ENCODE data around the gene SHROOM1. TPM values are rescaled to one million over a fixed set of nuclear protein-coding genes. Genes with fewer than 3 reads are reported as not detected.

The SHROOM1 gene
- total and polyA plus RNA-seq, 9 of the 15 experiments (the other 6 are each of a cell fraction or from before 2014, with no cell fraction given) = 0.44 to 26.5 (median 11.9) TPM

DNA sequence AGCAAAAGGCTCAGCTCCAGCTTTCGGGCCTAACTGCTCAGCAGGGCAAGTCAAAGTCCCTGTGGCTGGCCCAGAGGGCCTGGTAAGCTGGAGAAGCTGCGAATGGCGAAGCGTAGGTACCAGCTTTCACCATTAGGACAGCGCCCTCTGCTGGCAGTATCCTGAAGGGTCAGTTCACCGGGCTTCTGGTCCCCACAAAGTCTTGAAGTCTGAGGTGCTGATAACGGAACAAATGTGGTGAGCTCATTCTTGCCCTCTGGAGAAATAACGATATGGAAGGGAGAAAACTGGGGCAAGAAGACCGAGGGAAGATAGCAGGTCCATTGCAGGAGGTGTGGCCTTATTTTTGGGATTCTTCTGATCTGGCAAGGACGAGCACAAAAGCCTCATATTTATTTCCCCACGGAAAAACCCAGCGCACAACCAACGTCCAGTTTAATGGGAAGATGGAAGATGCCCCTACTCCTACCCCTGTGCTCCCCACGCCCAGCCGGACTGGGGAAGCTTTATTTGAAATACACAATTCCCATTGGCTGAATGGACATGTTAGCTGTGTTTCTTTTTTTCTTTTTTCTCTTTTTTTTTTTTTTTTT is 10.2 kb downstream of the SHROOM1 start (continued):
- TF ChIP-seq CBX3 (IDR thresholded peaks at IDR 0.05; ENCODE audit: borderline replicate concordance in 1 of 2, low read length in 2 of 2) (peak in 1 of 2 experiments; percentile 67; a peak in 1 of 3 replicates), BRCA1 (IDR thresholded peaks at IDR 0.05) (no peak), BRCA1 (CRISPR knock-in tag; IDR thresholded peaks at IDR 0.05) (no peak), CTBP1 (IDR thresholded peaks at IDR 0.05; ENCODE audit: borderline replicate concordance) (peak; percentile 76; the same call in 1 of the 2 replicates), MAZ (CRISPR knock-in tag; conservative IDR thresholded peaks at IDR 0.05 in 1 of 2, IDR thresholded peaks at IDR 0.05 in 1 of 2) (peak; percentile 55 to 73; a peak in 3 of 4 replicates), CREBBP (IDR thresholded peaks at IDR 0.05; ENCODE audit: low read depth, low read length) (no peak), KAT7 (CRISPR knock-in tag; IDR thresholded peaks at IDR 0.05; ENCODE audit: borderline replicate concordance) (peak; percentile 37; the same call in 1 of the 2 replicates), ZNF197 (CRISPR knock-in tag; IDR thresholded peaks at IDR 0.05; ENCODE audit: low read depth) (0 out of 2 replicates have a peak, but pooled peaks have one; percentile 59), CTCF (IDR thresholded peaks at IDR 0.05 in 2 of 3, conservative IDR thresholded peaks at IDR 0.05 in 1 of 3; ENCODE audit: insufficient read depth in 2 of 3, low read depth in 1 of 3, low read length in 3 of 3) (peak; percentile 90 to 98 (median 96)), ZNF263 (CRISPR knock-in tag; IDR thresholded peaks at IDR 0.05; ENCODE audit: borderline replicate concordance) (peak; percentile 51; the same call in 1 of the 2 replicates), MAFF (IDR thresholded peaks at IDR 0.05; ENCODE audit: low read length) (no peak), POLR2B (IDR thresholded peaks at IDR 0.05; ENCODE audit: low read depth, partially characterized antibody) (no peak), SUPT5H (IDR thresholded peaks at IDR 0.05) (no peak), RCOR1 (IDR thresholded peaks at IDR 0.05; ENCODE audit: borderline replicate concordance in 1 of 2, low read depth in 2 of 2, low read length in 2 of 2) (peak in 1 of 2 experiments; percentile 74; a peak in 2 of 4 replicates), STAG1 (CRISPR knock-in tag; IDR thresholded peaks at IDR 0.05; ENCODE audit: borderline replicate concordance) (peak; percentile 46; the same call in 1 of the 2 replicates), ZKSCAN1 (IDR thresholded peaks at IDR 0.05; ENCODE audit: low read depth, low read length) (0 out of 2 replicates have a peak, but pooled peaks have one; percentile 42), ESRRA (IDR thresholded peaks at IDR 0.05; ENCODE audit: borderline replicate concordance, low read depth) (peak; percentile 39; the same call in 1 of the 2 replicates), ATF7 (IDR thresholded peaks at IDR 0.05) (peak; percentile 81; the same call in 1 of the 2 replicates), SOX6 (IDR thresholded peaks at IDR 0.05) (peak; percentile 59; the same call in 1 of the 2 replicates), HCFC1 (IDR thresholded peaks at IDR 0.05; ENCODE audit: low read depth, low read length) (peak; percentile 19; the same call in 1 of the 2 replicates), TOE1 (IDR thresholded peaks at IDR 0.05; ENCODE audit: borderline replicate concordance) (0 out of 2 replicates have a peak, but pooled peaks have one; percentile 23), TOE1 (CRISPR knock-in tag; IDR thresholded peaks at IDR 0.05; ENCODE audit: borderline replicate concordance, low read depth) (no peak)
- TF ChIP-seq, protein P1, sequence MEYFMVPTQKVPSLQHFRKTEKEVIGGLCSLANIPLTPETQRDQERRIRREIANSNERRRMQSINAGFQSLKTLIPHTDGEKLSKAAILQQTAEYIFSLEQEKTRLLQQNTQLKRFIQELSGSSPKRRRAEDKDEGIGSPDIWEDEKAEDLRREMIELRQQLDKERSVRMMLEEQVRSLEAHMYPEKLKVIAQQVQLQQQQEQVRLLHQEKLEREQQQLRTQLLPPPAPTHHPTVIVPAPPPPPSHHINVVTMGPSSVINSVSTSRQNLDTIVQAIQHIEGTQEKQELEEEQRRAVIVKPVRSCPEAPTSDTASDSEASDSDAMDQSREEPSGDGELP (CRISPR knock-in tag; IDR thresholded peaks at IDR 0.05; ENCODE audit: borderline replicate concordance) = peak; percentile 59; the same call in 1 of the 2 replicates
- TF ChIP-seq, protein P2, sequence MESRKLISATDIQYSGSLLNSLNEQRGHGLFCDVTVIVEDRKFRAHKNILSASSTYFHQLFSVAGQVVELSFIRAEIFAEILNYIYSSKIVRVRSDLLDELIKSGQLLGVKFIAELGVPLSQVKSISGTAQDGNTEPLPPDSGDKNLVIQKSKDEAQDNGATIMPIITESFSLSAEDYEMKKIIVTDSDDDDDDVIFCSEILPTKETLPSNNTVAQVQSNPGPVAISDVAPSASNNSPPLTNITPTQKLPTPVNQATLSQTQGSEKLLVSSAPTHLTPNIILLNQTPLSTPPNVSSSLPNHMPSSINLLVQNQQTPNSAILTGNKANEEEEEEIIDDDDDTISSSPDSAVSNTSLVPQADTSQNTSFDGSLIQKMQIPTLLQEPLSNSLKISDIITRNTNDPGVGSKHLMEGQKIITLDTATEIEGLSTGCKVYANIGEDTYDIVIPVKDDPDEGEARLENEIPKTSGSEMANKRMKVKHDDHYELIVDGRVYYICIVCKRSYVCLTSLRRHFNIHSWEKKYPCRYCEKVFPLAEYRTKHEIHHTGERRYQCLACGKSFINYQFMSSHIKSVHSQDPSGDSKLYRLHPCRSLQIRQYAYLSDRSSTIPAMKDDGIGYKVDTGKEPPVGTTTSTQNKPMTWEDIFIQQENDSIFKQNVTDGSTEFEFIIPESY (CRISPR knock-in tag; IDR thresholded peaks at IDR 0.05) = peak; percentile 71; the same call in 1 of the 2 replicates

Measured in K562 (cell line).